NCI-H1105 treated with DMSO at 0.1 percent for 48 hours (cell line): Measurements from ENCODE around the gene CSF1R.

Experiments used
- DNase-seq: peaks from one replicate; lab custom pipeline; 2025; lab: John Stamatoyannopoulos, UW

The CSF1R gene

GRCh38 chr5:150120617-150121447 is 34.5 kb upstream of the CSF1R start:
- no peak for DNase-seq

GRCh38 chr5:150120062-150120441 is 33.7 kb upstream of the CSF1R start:
- no peak for DNase-seq

- no peak for DNase-seq
Measured at GRCh38 chr5:150119421-150120061, 33.2 kb upstream of the CSF1R start.

- no peak for DNase-seq
Measured at GRCh38 chr5:150118561-150119229, 32.3 kb upstream of the CSF1R start.

GRCh38 chr5:150117945-150118560 is 31.7 kb upstream of the CSF1R start:
- no peak for DNase-seq

GRCh38 chr5:150116667-150117400 is 30.5 kb upstream of the CSF1R start:
- no peak for DNase-seq

GRCh38 chr5:150114773-150115408 is 28.5 kb upstream of the CSF1R start:
- DNase-seq, result no peak

- no peak for DNase-seq
Measured at GRCh38 chr5:150114102-150114641, 27.8 kb upstream of the CSF1R start.

GRCh38 chr5:150113047-150113744 is 26.8 kb upstream of the CSF1R start:
- no peak for DNase-seq

GRCh38 chr5:150112201-150113046 is 26.1 kb upstream of the CSF1R start:
- DNase-seq, result no peak

GRCh38 chr5:150111122-150111521 is 24.8 kb upstream of the CSF1R start:
- no peak for DNase-seq

- no peak for DNase-seq
Measured at GRCh38 chr5:150109921-150110320, 23.6 kb upstream of the CSF1R start.

- DNase-seq, result no peak
Measured at GRCh38 chr5:150108711-150109514, 22.6 kb upstream of the CSF1R start.

GRCh38 chr5:150107909-150108447 is 21.6 kb upstream of the CSF1R start:
- no peak for DNase-seq

- no peak for DNase-seq
Measured at GRCh38 chr5:150106674-150107426, 20.5 kb upstream of the CSF1R start.

- no peak for DNase-seq
Measured at GRCh38 chr5:150105928-150106615, 19.7 kb upstream of the CSF1R start.

- DNase-seq, result no peak
Measured at GRCh38 chr5:150104550-150104870, 18.2 kb upstream of the CSF1R start.
